22Rv1 (cell line): Measurements from ENCODE around the gene PSIP1.

Experiments used
- CTCF ChIP-seq: fragments of 450-650 bp; IDR thresholded peaks from 2 replicates; pipeline ENCODE4 v1.5.1; 2017; ENCODE audit warnings: mild to moderate bottlenecking
- ZFX ChIP-seq: fragments of 450-650 bp; IDR thresholded peaks from 2 replicates; pipeline ENCODE4 v1.6.1; 2017; ENCODE audit warnings: antibody characterized with exemption, borderline replicate concordance

- TF ChIP-seq CTCF (no peak), ZFX (no peak)
Measured at GRCh38 chr9:15529566-15530324, 19.0 kb upstream of the PSIP1 start.
